ENCODE results near the gene SASH3.

DNA sequence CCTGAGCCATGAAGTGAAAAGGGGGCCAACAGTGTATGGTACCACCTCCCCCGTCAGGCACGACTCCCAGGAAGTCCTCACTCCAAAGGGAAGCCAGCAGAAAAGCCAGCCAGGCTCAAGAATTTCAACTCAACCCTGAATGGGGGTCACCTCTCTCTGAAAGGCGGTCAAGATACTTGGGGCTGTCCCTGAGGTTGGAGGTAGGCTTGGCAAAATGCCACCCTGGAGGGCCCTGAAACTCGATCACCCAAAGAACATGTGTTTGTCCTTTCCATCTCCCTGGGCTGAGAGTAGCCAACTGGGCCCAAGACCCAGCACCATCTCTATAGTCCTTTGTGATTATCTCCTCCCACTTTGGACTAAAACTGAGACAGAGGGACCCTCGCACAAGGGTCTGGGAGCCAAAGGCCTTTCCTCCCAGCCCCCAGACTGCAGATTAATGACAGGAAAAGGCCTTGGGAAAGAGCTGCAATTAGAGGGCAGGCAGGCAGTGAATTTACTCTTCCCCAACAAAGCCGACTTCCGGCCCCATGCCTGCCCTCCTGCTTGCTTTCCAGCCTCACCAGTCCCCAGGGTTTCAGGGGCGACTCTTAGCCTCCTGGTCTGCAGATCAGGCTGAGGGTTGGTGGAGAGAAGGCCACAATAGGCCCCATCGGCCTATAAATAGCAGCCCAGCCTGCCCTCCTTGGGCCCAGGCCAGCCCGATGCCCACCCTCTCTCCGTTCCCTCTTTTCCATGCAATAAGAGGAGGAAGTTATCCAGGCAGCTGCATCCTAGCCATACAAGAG lies 5.6 kb downstream of the SASH3 start:
- TF ChIP-seq POLR2A (IDR thresholded peaks at IDR 0.05; ENCODE audit: low read depth, low read length) = no peak
- TF ChIP-seq TAF1 (IDR thresholded peaks at IDR 0.05; ENCODE audit: borderline replicate concordance, low read depth, low read length) = no peak
